OCI-LY1 (cell line): Measurements from ENCODE around the gene PLA2G1B.

Source experiments
- H2AFZ ChIP-seq: fragments of 200-600 bp; sonication (generic), shearing (Covaris generic); 2 replicates; pipeline ENCODE4 v1.6.0; 2014; ENCODE audit warnings: antibody characterized with exemption, mild to moderate bottlenecking, low read length
- H3F3A ChIP-seq: fragments of 200-600 bp; sonication (generic), shearing (Covaris generic); 2 replicates; pipeline ENCODE4 v1.6.0; 2014; ENCODE audit warnings: mild to moderate bottlenecking, antibody characterized with exemption, low read length, moderate library complexity; ENCODE audit not compliant: insufficient read depth
- H3K27ac ChIP-seq: fragments of 200-600 bp; sonication (generic); 2 replicates; pipeline ENCODE4 v1.5.1; 2014; ENCODE audit warnings: low read length, mixed run types, mild to moderate bottlenecking, low read depth; ENCODE audit not compliant: poor library complexity, severe bottlenecking
- H3K27me3 ChIP-seq: fragments of 200-600 bp; sonication (generic); 2 replicates; pipeline ENCODE4 v1.6.0; 2014; ENCODE audit warnings: antibody characterized with exemption, mild to moderate bottlenecking, low read length, moderate library complexity; ENCODE audit not compliant: insufficient read depth
- H3K36me3 ChIP-seq: fragments of 200-600 bp; sonication (generic); 2 replicates; pipeline ENCODE4 v1.6.1; 2014; ENCODE audit warnings: mild to moderate bottlenecking, antibody characterized with exemption, low read length, moderate library complexity, mixed read lengths; ENCODE audit not compliant: insufficient read depth
- H3K4me1 ChIP-seq: fragments of 200-600 bp; sonication (generic); 2 replicates; pipeline ENCODE4 v1.5.1; 2014; ENCODE audit warnings: mild to moderate bottlenecking, low read length, moderate library complexity; ENCODE audit not compliant: insufficient read depth, severe bottlenecking
- H3K4me2 ChIP-seq: fragments of 200-600 bp; sonication (generic), shearing (Covaris generic); 2 replicates; pipeline ENCODE4 v1.6.1; 2014; ENCODE audit warnings: low read length
- H3K4me3 ChIP-seq: fragments of 200-600 bp; sonication (generic); 2 replicates; pipeline ENCODE4 v1.5.1; 2014; ENCODE audit warnings: low read length, low read depth, mild to moderate bottlenecking, mixed read lengths; ENCODE audit not compliant: poor library complexity, severe bottlenecking
- H3K79me2 ChIP-seq: fragments of 200-600 bp; shearing (Covaris generic); 2 replicates; pipeline ENCODE4 v1.6.1; 2016; ENCODE audit warnings: mixed run types, low read length, mixed read lengths; ENCODE audit not compliant: insufficient read depth
- H3K9ac ChIP-seq: fragments of 200-600 bp; sonication (generic), shearing (Covaris generic); 2 replicates; pipeline ENCODE4 v1.6.1; 2014; ENCODE audit warnings: mild to moderate bottlenecking, low read length, mixed read lengths
- H3K9me2 ChIP-seq: fragments of 200-600 bp; sonication (generic), shearing (Covaris generic); 2 replicates; pipeline ENCODE4 v1.6.1; 2014; ENCODE audit warnings: low read depth, mild to moderate bottlenecking, low read length, mixed read lengths
- H3K9me3 ChIP-seq: fragments of 200-600 bp; shearing (Covaris generic); 2 replicates; pipeline ENCODE4 v1.6.1; 2014; ENCODE audit warnings: low read length, mixed read lengths
- H4K20me1 ChIP-seq: fragments of 200-600 bp; sonication (generic), shearing (Covaris generic); 2 replicates; pipeline ENCODE4 v1.6.0; 2016; ENCODE audit warnings: mild to moderate bottlenecking, low read length; ENCODE audit not compliant: insufficient read depth
- EZH2 ChIP-seq: fragments of 200-600 bp; sonication (generic), shearing (Covaris generic); IDR thresholded peaks from 2 replicates; pipeline ENCODE4 v1.8.0; 2017; ENCODE audit warnings: borderline replicate concordance, mixed run types, mild to moderate bottlenecking, antibody characterized with exemption, low read length, moderate library complexity, mixed read lengths
- TF ChIP-seq, protein P1 (sequence below): fragments of 200-600 bp; sonication (generic), shearing (Covaris generic); IDR thresholded peaks from 2 replicates; pipeline ENCODE4 v1.5.1; 2017; ENCODE audit warnings: mild to moderate bottlenecking, antibody characterized with exemption, low read length, moderate library complexity, mixed read lengths

The PLA2G1B gene

DNA sequence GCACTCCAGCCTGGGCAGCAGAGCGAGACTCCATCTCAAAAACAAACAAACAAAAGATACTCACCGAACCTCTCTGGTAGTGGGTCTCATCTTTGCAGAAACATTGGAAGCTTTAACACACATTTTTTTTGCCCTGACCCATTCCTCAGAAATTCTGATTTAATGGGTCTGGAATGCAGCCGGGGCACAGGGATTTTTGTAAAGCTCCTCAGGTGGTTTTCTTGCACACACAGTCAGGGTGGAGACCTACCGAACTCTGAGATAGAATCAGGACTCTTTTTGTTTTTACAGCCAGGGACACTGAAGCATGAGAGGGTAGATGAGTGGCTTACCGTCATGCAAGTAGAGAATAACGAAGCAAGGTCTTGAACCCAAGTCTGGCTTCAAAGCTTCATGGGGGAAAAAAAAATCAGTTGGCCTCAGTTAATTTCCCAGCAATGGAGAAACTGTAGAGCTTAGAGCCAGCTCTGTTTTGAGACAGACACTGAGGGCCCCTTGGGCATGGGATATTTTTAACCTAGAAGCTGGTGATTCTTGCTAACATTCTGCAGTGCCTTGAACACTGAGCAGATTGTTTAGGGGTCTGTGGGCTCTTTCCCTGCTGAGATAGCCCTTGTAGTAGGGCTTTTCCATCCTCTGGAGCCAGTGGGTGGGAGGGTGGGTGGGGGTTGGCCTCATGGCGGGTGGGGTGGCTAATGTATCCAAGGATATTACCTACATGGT is 40.6 kb downstream of the PLA2G1B start:
- H3K4me2 ChIP-seq = no peak overlapping the region
- no peaks in the 10 kb centered on the region for H3K9me2 ChIP-seq
- no peak overlapping the region for H2AFZ ChIP-seq

DNA sequence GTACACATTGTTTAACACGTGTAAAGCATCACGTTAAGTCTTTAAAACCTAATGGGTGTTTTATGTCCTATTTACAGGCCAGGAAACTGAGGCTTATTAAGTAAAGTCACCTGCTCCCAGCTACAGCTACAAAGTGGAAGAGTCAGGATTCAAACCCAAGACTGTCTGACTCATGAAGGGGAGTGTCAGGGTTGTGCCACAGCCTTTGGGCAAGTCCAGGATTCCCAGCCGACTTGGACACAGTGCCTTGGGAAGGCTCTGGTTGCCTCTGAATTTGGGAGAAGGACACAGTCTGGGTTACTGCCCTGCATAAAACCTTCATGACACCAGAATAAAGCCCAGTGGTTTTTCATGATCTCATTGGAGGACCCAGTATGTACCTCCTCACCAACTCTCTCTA is 43.2 kb downstream of the PLA2G1B start:
- H3F3A ChIP-seq = no peaks in the 10 kb centered on the region
- no peaks in the 10 kb centered on the region for H3K4me1 ChIP-seq
- H3K9me2 ChIP-seq = no peaks in the 10 kb centered on the region
- no peak overlapping the region for H3K4me2 ChIP-seq
- no peaks in the 10 kb centered on the region for H3K9me3 ChIP-seq
- no peak overlapping the region for H3K9ac ChIP-seq
- no peak overlapping the region for H2AFZ ChIP-seq
- no peaks in the 10 kb centered on the region for H4K20me1 ChIP-seq
- no peaks in the 10 kb centered on the region for H3K79me2 ChIP-seq
- TF ChIP-seq EZH2 = no peak
- TF ChIP-seq, protein P1, sequence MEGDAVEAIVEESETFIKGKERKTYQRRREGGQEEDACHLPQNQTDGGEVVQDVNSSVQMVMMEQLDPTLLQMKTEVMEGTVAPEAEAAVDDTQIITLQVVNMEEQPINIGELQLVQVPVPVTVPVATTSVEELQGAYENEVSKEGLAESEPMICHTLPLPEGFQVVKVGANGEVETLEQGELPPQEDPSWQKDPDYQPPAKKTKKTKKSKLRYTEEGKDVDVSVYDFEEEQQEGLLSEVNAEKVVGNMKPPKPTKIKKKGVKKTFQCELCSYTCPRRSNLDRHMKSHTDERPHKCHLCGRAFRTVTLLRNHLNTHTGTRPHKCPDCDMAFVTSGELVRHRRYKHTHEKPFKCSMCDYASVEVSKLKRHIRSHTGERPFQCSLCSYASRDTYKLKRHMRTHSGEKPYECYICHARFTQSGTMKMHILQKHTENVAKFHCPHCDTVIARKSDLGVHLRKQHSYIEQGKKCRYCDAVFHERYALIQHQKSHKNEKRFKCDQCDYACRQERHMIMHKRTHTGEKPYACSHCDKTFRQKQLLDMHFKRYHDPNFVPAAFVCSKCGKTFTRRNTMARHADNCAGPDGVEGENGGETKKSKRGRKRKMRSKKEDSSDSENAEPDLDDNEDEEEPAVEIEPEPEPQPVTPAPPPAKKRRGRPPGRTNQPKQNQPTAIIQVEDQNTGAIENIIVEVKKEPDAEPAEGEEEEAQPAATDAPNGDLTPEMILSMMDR = no peak
- no peak overlapping the region for H3K4me3 ChIP-seq
- no peaks in the 10 kb centered on the region for H3K27me3 ChIP-seq
- no peaks in the 10 kb centered on the region for H3K36me3 ChIP-seq
- no peak overlapping the region for H3K27ac ChIP-seq

More for the DNA sequence above, 40.6 kb downstream of the PLA2G1B start:
- no peaks in the 10 kb centered on the region for H3K27me3 ChIP-seq
- no peak overlapping the region for H3K4me3 ChIP-seq
- TF ChIP-seq, protein P1 = no peak
- no peak for TF ChIP-seq EZH2
- H4K20me1 ChIP-seq = no peaks in the 10 kb centered on the region
- no peak overlapping the region for H3K9ac ChIP-seq
- H3K9me3 ChIP-seq = no peaks in the 10 kb centered on the region
- no peak overlapping the region for H3K27ac ChIP-seq
- H3K4me1 ChIP-seq = peaks cover 13% of the 10 kb centered on the region
- no peaks in the 10 kb centered on the region for H3K36me3 ChIP-seq
- H3F3A ChIP-seq = peaks cover 7% of the 10 kb centered on the region; the same call in 1 of the 2 replicates
- H3K79me2 ChIP-seq = no peaks in the 10 kb centered on the region

DNA sequence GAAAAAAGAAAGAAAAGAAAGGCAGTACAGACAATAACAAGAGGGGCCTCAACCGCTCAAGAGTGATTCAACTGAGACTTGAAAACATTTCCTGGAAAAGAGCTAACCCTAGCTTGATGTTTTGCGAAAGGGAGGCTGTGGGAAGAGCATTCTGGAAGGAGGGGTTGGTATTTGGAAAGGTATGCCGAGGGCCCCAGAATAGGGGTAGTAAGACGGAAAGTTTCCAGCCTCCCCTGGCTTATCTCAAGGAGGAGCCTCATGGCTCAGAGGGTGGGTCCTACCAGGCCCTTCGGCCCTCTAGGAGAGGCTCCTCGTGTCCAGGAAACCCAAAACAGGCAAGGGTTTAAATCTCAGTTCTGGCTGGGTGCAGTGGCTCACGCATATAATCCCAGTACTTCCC is 44.3 kb downstream of the PLA2G1B start:
- Histone ChIP-seq H3K36me3 (no peaks in the 10 kb centered on the region), H3K4me3 (no peak overlapping the region), H4K20me1 (no peaks in the 10 kb centered on the region), H3K27me3 (no peaks in the 10 kb centered on the region), H3K79me2 (no peaks in the 10 kb centered on the region), H2AFZ (no peak overlapping the region), H3K9ac (no peak overlapping the region), H3K4me2 (no peak overlapping the region), H3K27ac (no peak overlapping the region), H3K9me3 (peaks cover 4% of the 10 kb centered on the region), H3F3A (no peaks in the 10 kb centered on the region), H3K4me1 (no peaks in the 10 kb centered on the region), H3K9me2 (no peaks in the 10 kb centered on the region)
- TF ChIP-seq, protein P1 = no peak
- no peak for TF ChIP-seq EZH2
